Ovary (tissue), 1 donor: ENCODE data around the gene AKAP6.

Source experiments
- EP300 ChIP-seq: sonication (generic); formaldehyde crosslinking; IDR thresholded peaks from one replicate; pipeline ENCODE4 v1.6.1; 2017; ENCODE audit warnings: antibody characterized with exemption
- POLR2A ChIP-seq: fragments of 450-650 bp; IDR thresholded peaks from one replicate; pipeline ENCODE4 v1.6.1; 2017; ENCODE audit warnings: antibody characterized with exemption, mild to moderate bottlenecking, moderate library complexity

- TF ChIP-seq POLR2A (no peak), EP300 (no peak)
Measured at GRCh38 chr14:32358781-32359180, 29.7 kb downstream of the AKAP6 start.
